ENCODE results near the gene CHRNB2.

GRCh38 chr1:154621875-154622274 lies 54.3 kb downstream of the CHRNB2 start:
- TF ChIP-seq CTCF (IDR thresholded peaks at IDR 0.05; ENCODE audit: insufficient read depth, low read length, poor library complexity, severe bottlenecking) (no peak), EZH2phosphoT487 (conservative IDR thresholded peaks at IDR 0.05; ENCODE audit: low read length) (no peak)
